Kidney epithelial cell (primary cell): ENCODE results near the gene NME5. TPM values are rescaled to one million over a fixed set of nuclear protein-coding genes. Genes with fewer than 3 reads are reported as not detected.
A peak's percentile ranks its signal among the peaks of the same experiment; 100 is the strongest.

Experiments
- DNase-seq: peaks from one replicate; pipeline ENCODE4 v3.0.0-alpha.2; 2010; ENCODE audit warnings: low read depth
- H3K27me3 ChIP-seq: 2 replicates; pipeline ENCODE4 v1.6.0; 2011; ENCODE audit warnings: low read length; ENCODE audit not compliant: control insufficient read depth, insufficient read depth
- H3K36me3 ChIP-seq: 2 replicates; pipeline ENCODE4 v1.5.1; 2011; ENCODE audit warnings: low read length; ENCODE audit not compliant: control insufficient read depth, insufficient read depth
- H3K4me3 ChIP-seq: 2 replicates; pipeline ENCODE4 v1.5.1; 2011; ENCODE audit warnings: low read depth, mild to moderate bottlenecking, control low read depth, low read length
- CTCF ChIP-seq: IDR thresholded peaks from 2 replicates; pipeline ENCODE4 v1.5.1; 2011; ENCODE audit warnings: mild to moderate bottlenecking, moderate library complexity, low read length, control low read depth, inconsistent platforms; ENCODE audit not compliant: insufficient read depth, poor library complexity, severe bottlenecking
- total RNA-seq: library from RNA; depleted of rRNA; stranded (reverse); fragments of >200 nt; gene quantifications from 2 replicates; pipeline ENCODE4 v1.2.3, GENCODE V29; 2015

NME5 gene, protein sequence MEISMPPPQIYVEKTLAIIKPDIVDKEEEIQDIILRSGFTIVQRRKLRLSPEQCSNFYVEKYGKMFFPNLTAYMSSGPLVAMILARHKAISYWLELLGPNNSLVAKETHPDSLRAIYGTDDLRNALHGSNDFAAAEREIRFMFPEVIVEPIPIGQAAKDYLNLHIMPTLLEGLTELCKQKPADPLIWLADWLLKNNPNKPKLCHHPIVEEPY
- total RNA-seq = 4.6 and 7.9 TPM in 2 replicates

DNA sequence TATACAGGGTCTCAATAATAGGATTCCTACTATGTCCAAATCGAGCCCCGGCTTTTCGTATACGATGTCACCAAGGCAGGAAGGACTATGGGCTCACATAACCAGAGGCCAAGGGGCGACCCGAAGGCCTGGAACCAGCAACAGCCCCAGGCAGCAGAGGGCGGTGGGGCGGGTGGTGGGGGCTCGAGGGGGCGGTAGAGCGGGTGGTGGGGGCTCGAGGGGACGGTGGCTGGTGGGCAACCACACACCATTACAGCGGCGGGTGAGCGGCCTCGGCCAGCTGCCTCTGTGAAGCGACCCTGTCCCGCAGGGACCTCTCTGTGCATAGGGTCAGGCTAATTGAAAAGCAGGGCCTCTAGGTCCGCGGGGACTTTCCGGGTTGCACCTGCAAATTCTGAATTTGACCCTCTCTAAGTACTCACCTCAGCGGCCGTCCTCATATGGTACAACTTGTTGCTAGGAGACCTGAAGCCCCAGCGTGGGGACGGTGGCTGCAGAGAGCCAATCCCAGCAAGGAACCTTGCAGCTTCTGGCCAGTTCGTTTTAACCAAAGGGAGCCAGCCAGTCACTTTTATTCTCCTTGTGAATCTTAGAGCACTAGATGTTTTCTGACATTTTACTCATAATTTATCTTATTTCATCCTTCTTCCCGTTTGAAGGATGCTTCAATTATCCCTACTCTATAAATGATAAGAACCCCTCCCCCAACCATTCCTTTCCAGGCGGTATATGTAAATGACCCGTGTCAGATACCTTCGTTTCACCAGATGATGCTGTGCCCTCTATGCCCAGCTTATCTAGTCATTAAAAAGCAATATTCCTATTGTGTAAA is at the start of gene NME5:
TSS of gene NME5 (minus strand) at position 480 of the 832 bp plus-strand sequence. CDS start 648 bp downstream, outside the sequence.
- no peak for TF ChIP-seq CTCF
- peak; percentile 45 for DNase-seq
- Histone ChIP-seq H3K27me3 (no peaks in the 10 kb centered on the region), H3K36me3 (no peaks in the 10 kb centered on the region), H3K4me3 (peak within 1 kb of the TSS; percentile 69)

- peaks cover 3% of the 10 kb centered on the region for H3K36me3 ChIP-seq
- no peak overlapping the region for H3K4me3 ChIP-seq
- no peak for TF ChIP-seq CTCF
- H3K27me3 ChIP-seq = no peaks in the 10 kb centered on the region
- DNase-seq = no peak
These were observed 49.4 kb upstream of the NME5 start for GRCh38 chr5:138188626-138189025.

DNA sequence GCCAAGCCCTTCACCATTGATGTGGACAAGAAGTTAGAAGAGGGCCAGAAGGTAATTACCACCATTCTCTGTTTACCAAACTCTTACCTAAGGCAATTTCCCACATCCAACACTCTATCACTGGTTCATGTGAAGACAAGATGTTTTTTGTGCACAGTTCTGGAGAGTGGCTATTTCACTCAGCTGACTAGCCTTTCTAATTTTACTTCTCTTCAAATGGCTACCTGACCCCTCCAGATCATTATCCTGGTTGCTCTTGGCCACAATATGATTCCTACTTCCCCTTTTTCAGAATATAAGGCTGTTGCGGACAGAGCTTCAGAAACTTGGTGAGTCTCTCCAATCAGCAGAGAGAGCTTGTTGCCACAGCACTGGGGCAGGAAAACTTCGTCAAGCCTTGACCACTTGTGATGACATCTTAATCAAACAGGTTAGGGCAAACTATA is 46.8 kb upstream of the NME5 start:
- no peak for TF ChIP-seq CTCF
- Histone ChIP-seq H3K36me3 (peaks cover 1% of the 10 kb centered on the region), H3K4me3 (no peak overlapping the region), H3K27me3 (no peaks in the 10 kb centered on the region)
- DNase-seq = no peak

GRCh38 chr5:138182808-138183207 is 43.6 kb upstream of the NME5 start:
- H3K4me3 ChIP-seq = no peak overlapping the region
- H3K36me3 ChIP-seq = peaks cover 1% of the 10 kb centered on the region
- no peak for DNase-seq
- no peak for TF ChIP-seq CTCF
- H3K27me3 ChIP-seq = no peaks in the 10 kb centered on the region

DNA sequence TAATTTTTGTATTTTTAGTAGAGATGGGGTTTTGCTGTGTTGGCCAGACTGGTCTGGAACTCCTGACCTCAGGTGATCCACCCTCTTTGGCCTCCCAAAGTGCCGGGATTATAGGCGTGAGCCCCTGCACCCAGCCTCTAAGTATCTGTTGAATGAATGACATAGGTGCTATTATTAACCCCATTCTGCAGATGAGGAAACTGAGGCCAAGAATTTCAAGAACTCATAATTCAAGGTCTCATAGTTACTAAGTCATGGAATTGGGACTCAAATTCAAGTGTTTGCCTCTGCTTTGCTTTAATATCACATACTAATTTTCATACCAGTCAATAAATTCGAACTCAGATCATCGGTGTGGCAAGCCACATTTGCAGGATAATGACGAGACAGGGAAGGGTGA is 41.6 kb upstream of the NME5 start:
- Histone ChIP-seq H3K4me3 (no peak overlapping the region), H3K27me3 (no peaks in the 10 kb centered on the region), H3K36me3 (no peaks in the 10 kb centered on the region)
- no peak for DNase-seq
- TF ChIP-seq CTCF = no peak
